H9 (cell line): ENCODE measurements around the gene FXYD1. TPM values are rescaled to one million over a fixed set of nuclear protein-coding genes. Genes with fewer than 3 reads are reported as not detected.

ENCODE experiments used
- DNase-seq: peaks from one replicate; pipeline ENCODE4 v3.0.0-alpha.2; 2017
- H2AFZ ChIP-seq: one replicate; pipeline ENCODE4 v1.6.1; 2013; ENCODE audit warnings: mild to moderate bottlenecking, low read length, control low read depth, moderate library complexity
- H2AK5ac ChIP-seq: 2 replicates; pipeline ENCODE4 v1.6.1; 2013; ENCODE audit warnings: low read length, control low read depth, mixed read lengths; ENCODE audit not compliant: insufficient read length
- H2BK120ac ChIP-seq: one replicate; pipeline ENCODE4 v1.6.1; 2013; ENCODE audit warnings: low read depth, mild to moderate bottlenecking, low read length, control low read depth, inconsistent platforms; ENCODE audit not compliant: poor library complexity, severe bottlenecking
- H2BK12ac ChIP-seq: 2 replicates; pipeline ENCODE4 v1.6.1; 2013; ENCODE audit warnings: low read length, control low read depth, mixed read lengths, low read depth; ENCODE audit not compliant: insufficient read length
- H2BK15ac ChIP-seq: 2 replicates; pipeline ENCODE4 v1.6.1; 2013; ENCODE audit warnings: low read depth, low read length, control low read depth
- H2BK20ac ChIP-seq: one replicate; pipeline ENCODE4 v1.6.1; 2013; ENCODE audit warnings: low read depth, mild to moderate bottlenecking, low read length, control low read depth, inconsistent platforms; ENCODE audit not compliant: poor library complexity, severe bottlenecking
- H2BK5ac ChIP-seq: 2 replicates; pipeline ENCODE4 v1.6.1; 2013; ENCODE audit warnings: low read length, control low read depth, mixed read lengths; ENCODE audit not compliant: insufficient read length
- H3K14ac ChIP-seq: 2 replicates; pipeline ENCODE4 v1.6.1; 2013; ENCODE audit warnings: low read length, control low read depth; ENCODE audit not compliant: insufficient read depth
- H3K18ac ChIP-seq: 2 replicates; pipeline ENCODE4 v1.6.1; 2013; ENCODE audit warnings: low read depth, mild to moderate bottlenecking, mixed read lengths, low read length, control low read depth; ENCODE audit not compliant: insufficient read length
- H3K23ac ChIP-seq: 2 replicates; pipeline ENCODE4 v1.6.1; 2013; ENCODE audit warnings: low read length, control low read depth, mixed read lengths, low read depth; ENCODE audit not compliant: insufficient read length
- H3K23me2 ChIP-seq: 2 replicates; pipeline ENCODE4 v1.6.1; 2013; ENCODE audit warnings: low read depth, mild to moderate bottlenecking, mixed read lengths, low read length, control low read depth; ENCODE audit not compliant: insufficient read length, poor library complexity, severe bottlenecking
- H3K27ac ChIP-seq: 2 replicates; pipeline ENCODE4 v1.5.1; 2013; ENCODE audit warnings: low read length, control low read depth, mixed read lengths, low read depth; ENCODE audit not compliant: insufficient read length
- H3K27me3 ChIP-seq: 2 replicates; pipeline ENCODE4 v1.6.1; 2013; ENCODE audit warnings: low read length, control low read depth, inconsistent platforms; ENCODE audit not compliant: insufficient read depth
- H3K4ac ChIP-seq: 2 replicates; pipeline ENCODE4 v1.6.1; 2013; ENCODE audit warnings: low read depth, mild to moderate bottlenecking, control low read depth, inconsistent platforms, low read length, moderate library complexity
- H3K4me1 ChIP-seq: 2 replicates; pipeline ENCODE4 v1.6.1; 2013; ENCODE audit warnings: low read length, control low read depth, inconsistent platforms; ENCODE audit not compliant: insufficient read depth
- H3K4me2 ChIP-seq: 2 replicates; pipeline ENCODE4 v1.6.1; 2013; ENCODE audit warnings: low read length, control low read depth, mixed read lengths; ENCODE audit not compliant: insufficient read length, insufficient read depth
- H3K56ac ChIP-seq: 2 replicates; pipeline ENCODE4 v1.6.1; 2013; ENCODE audit warnings: low read depth, mild to moderate bottlenecking, mixed read lengths, low read length, control low read depth; ENCODE audit not compliant: insufficient read length
- H3K79me1 ChIP-seq: 2 replicates; pipeline ENCODE4 v1.6.1; 2013; ENCODE audit warnings: low read depth, mild to moderate bottlenecking, moderate library complexity, low read length, control low read depth, inconsistent platforms; ENCODE audit not compliant: insufficient read depth, poor library complexity, severe bottlenecking
- H3K79me2 ChIP-seq: 2 replicates; pipeline ENCODE4 v1.6.1; 2013; ENCODE audit warnings: low read length, control low read depth, inconsistent platforms; ENCODE audit not compliant: insufficient read depth
- H3K9ac ChIP-seq: 2 replicates; pipeline ENCODE4 v1.6.1; 2013; ENCODE audit warnings: low read length, control low read depth, mixed read lengths; ENCODE audit not compliant: insufficient read length; ENCODE audit errors: extremely low read depth
- H3K9me3 ChIP-seq: one replicate; pipeline ENCODE4 v1.6.1; 2013; ENCODE audit warnings: low read depth, low read length, inconsistent platforms; ENCODE audit not compliant: control insufficient read depth
- H3T11ph ChIP-seq: one replicate; pipeline ENCODE4 v1.6.1; 2013; ENCODE audit warnings: mild to moderate bottlenecking, low read length, control low read depth, inconsistent platforms
- H4K20me1 ChIP-seq: one replicate; pipeline ENCODE4 v1.6.1; 2013; ENCODE audit not compliant: control insufficient read depth, insufficient read length, insufficient read depth
- H4K5ac ChIP-seq: 2 replicates; pipeline ENCODE4 v1.6.1; 2013; ENCODE audit warnings: low read depth, mild to moderate bottlenecking, mixed read lengths, low read length, control low read depth; ENCODE audit not compliant: insufficient read length
- H4K8ac ChIP-seq: replicated peaks from 2 replicates; pipeline ENCODE4 v1.6.1; 2013; ENCODE audit warnings: low read length, control low read depth, mixed read lengths, low read depth; ENCODE audit not compliant: insufficient read length
- H4K91ac ChIP-seq: 2 replicates; pipeline ENCODE4 v1.6.1; 2013; ENCODE audit warnings: low read depth, mild to moderate bottlenecking, moderate library complexity, mixed read lengths, low read length, control low read depth; ENCODE audit not compliant: insufficient read length
- H3K27ac Mint-ChIP-seq, 3 experiments: 2 replicates in 2 of 3; 3 replicates in 1 of 3; pipeline ENCODE4 v1.8.0; 2020 to 2021; ENCODE audit warnings: mixed read lengths in 3 of 3, mild to moderate bottlenecking in 1 of 3, moderate library complexity in 1 of 3
- H3K27me3 Mint-ChIP-seq: 2 replicates; pipeline ENCODE4 v1.8.0; 2021; ENCODE audit warnings: low read depth, mild to moderate bottlenecking, moderate library complexity, mixed read lengths
- H3K36me3 Mint-ChIP-seq, 3 experiments: 2 replicates in 2 of 3; 3 replicates in 1 of 3; pipeline ENCODE4 v1.8.0; 2020 to 2021; ENCODE audit warnings: low read depth in 3 of 3, mixed read lengths in 3 of 3; ENCODE audit not compliant: insufficient read depth in 1 of 3
- H3K4me1 Mint-ChIP-seq, 2 experiments: 2 replicates each; pipeline ENCODE4 v1.8.0; 2020; ENCODE audit warnings: mixed read lengths in 2 of 2
- H3K4me3 Mint-ChIP-seq, 2 experiments: 2 replicates in 1 of 2; 3 replicates in 1 of 2; pipeline ENCODE4 v1.8.0; 2020 to 2021; ENCODE audit warnings: mild to moderate bottlenecking in 2 of 2, mixed read lengths in 2 of 2, moderate library complexity in 1 of 2
- H3K9me3 Mint-ChIP-seq, 2 experiments: 2 replicates in 1 of 2; 3 replicates in 1 of 2; pipeline ENCODE4 v1.8.0; 2020; ENCODE audit warnings: mild to moderate bottlenecking in 2 of 2, mixed read lengths in 2 of 2, moderate library complexity in 1 of 2
- CTCF ChIP-seq: fragments of 200-600 bp; sonication (generic); conservative IDR thresholded peaks from 3 replicates; pipeline ENCODE4 v1.8.0; 2021; ENCODE audit warnings: antibody characterized with exemption, mild to moderate bottlenecking
- WGBS: extraction: QIAGEN DNeasy Blood & Tissue Kit; methylation state at CpG from one replicate; pipeline ENCODE4 v1.1.7; 2013; ENCODE audit warnings: missing lambda C conversion rate, low lambda C conversion rate, mixed read lengths; ENCODE audit not compliant: insufficient read length; ENCODE audit errors: extremely low coverage; 5-methylcytosine and 5-hydroxymethylcytosine counted together
- total RNA-seq: library from RNA; stranded (reverse); gene quantifications from 2 replicates; pipeline ENCODE4 v1.2.1, GENCODE V29; 2021

Gene FXYD1
- total RNA-seq, 1 experiment from 2014 or later: 7.7 TPM

GRCh38 chr19:35120898-35121297, 17.7 kb upstream of the FXYD1 start:
- TF ChIP-seq CTCF: no peak
- no peak overlapping the region for H3K27ac Mint-ChIP-seq
- no peak overlapping the region for H3K4me3 Mint-ChIP-seq
- no peak overlapping the region for H2BK120ac ChIP-seq
- no peak overlapping the region for H4K5ac ChIP-seq
- H4K20me1 ChIP-seq: no peaks in the 10 kb centered on the region
- H4K8ac ChIP-seq: no peak overlapping the region
- H3K14ac ChIP-seq: no peak overlapping the region
- H4K91ac ChIP-seq: no peak overlapping the region
- WGBS: no CpG with 5 or more reads among the region's 7 CpGs
- H3K18ac ChIP-seq: no peak overlapping the region
- no peak overlapping the region for H2BK5ac ChIP-seq
- H2BK20ac ChIP-seq: no peak overlapping the region
- no peak overlapping the region for H3K23ac ChIP-seq
- H3K27ac ChIP-seq: no peak overlapping the region
- H3K27me3 ChIP-seq: no peaks in the 10 kb centered on the region
- no peak overlapping the region for H3K4ac ChIP-seq
- peaks cover 41 to 53% of the 10 kb centered on the region in 2 experiments for H3K4me1 Mint-ChIP-seq
- H3T11ph ChIP-seq: no peak overlapping the region
- no peaks in the 10 kb centered on the region; the same call in 1 of the 2 replicates for H3K4me1 ChIP-seq
- H3K23me2 ChIP-seq: no peaks in the 10 kb centered on the region
- no peak overlapping the region for H2BK15ac ChIP-seq
- H3K36me3 Mint-ChIP-seq: no peaks in the 10 kb centered on the region
- H3K79me1 ChIP-seq: no peaks in the 10 kb centered on the region
- H2BK12ac ChIP-seq: no peak overlapping the region
- H3K56ac ChIP-seq: no peak overlapping the region
- H3K9ac ChIP-seq: no peak overlapping the region
- H3K79me2 ChIP-seq: no peaks in the 10 kb centered on the region
- H3K4me2 ChIP-seq: no peak overlapping the region
- H3K27me3 Mint-ChIP-seq: peaks cover 10% of the 10 kb centered on the region
- no peak overlapping the region for H2AFZ ChIP-seq
- DNase-seq: no peak
- H2AK5ac ChIP-seq: no peak overlapping the region
- no peaks in the 10 kb centered on the region for H3K9me3 Mint-ChIP-seq
- H3K9me3 ChIP-seq: no peaks in the 10 kb centered on the region
